ENCODE measurements around the gene PPIL3. TPM values are rescaled to one million over a fixed set of nuclear protein-coding genes. Genes with fewer than 3 reads are reported as not detected.

The PPIL3 gene
- total and polyA plus RNA-seq, 3 donors from 2014 or later = 37.0 to 50.2 (median 44.7) TPM

DNA sequence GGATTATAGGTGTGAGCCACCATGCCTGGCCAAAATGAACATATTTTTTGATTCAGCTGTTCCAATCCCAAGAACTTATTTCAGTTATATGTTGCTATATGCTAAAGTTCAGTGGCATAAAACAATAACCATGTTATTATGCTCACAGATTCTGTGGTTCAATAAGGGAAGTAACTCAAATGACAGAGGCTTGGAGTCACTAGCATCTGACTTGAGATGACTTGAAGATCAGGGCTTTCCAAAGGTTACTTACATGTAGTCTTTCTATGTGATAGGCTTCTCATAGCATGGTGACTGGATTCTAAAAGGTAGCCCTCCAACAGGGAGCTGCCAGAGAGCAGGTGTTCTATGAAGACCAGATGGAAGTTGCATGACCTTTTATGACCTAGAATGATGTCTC is 41.6 kb downstream of the PPIL3 start:
- no peaks in the 10 kb centered on the region for H3K9me3 ChIP-seq
- H3K27me3 ChIP-seq = no peaks in the 10 kb centered on the region
- H3K27ac ChIP-seq = no peak overlapping the region
- intact Hi-C loops (cut with DNase I; ENCODE audit: low total_unique reads) = no loop called here
- no peak for DNase-seq
- H3K4me1 ChIP-seq = no peaks in the 10 kb centered on the region
- H3K36me3 ChIP-seq (ENCODE audit: low read depth, missing control alignments) = no peaks in the 10 kb centered on the region
- TF ChIP-seq, protein P1, sequence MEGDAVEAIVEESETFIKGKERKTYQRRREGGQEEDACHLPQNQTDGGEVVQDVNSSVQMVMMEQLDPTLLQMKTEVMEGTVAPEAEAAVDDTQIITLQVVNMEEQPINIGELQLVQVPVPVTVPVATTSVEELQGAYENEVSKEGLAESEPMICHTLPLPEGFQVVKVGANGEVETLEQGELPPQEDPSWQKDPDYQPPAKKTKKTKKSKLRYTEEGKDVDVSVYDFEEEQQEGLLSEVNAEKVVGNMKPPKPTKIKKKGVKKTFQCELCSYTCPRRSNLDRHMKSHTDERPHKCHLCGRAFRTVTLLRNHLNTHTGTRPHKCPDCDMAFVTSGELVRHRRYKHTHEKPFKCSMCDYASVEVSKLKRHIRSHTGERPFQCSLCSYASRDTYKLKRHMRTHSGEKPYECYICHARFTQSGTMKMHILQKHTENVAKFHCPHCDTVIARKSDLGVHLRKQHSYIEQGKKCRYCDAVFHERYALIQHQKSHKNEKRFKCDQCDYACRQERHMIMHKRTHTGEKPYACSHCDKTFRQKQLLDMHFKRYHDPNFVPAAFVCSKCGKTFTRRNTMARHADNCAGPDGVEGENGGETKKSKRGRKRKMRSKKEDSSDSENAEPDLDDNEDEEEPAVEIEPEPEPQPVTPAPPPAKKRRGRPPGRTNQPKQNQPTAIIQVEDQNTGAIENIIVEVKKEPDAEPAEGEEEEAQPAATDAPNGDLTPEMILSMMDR (IDR thresholded peaks at IDR 0.05) = no peak
- no peak for TF ChIP-seq POLR2A (IDR thresholded peaks at IDR 0.05)
- no peak overlapping the region for H3K4me3 ChIP-seq

DNA sequence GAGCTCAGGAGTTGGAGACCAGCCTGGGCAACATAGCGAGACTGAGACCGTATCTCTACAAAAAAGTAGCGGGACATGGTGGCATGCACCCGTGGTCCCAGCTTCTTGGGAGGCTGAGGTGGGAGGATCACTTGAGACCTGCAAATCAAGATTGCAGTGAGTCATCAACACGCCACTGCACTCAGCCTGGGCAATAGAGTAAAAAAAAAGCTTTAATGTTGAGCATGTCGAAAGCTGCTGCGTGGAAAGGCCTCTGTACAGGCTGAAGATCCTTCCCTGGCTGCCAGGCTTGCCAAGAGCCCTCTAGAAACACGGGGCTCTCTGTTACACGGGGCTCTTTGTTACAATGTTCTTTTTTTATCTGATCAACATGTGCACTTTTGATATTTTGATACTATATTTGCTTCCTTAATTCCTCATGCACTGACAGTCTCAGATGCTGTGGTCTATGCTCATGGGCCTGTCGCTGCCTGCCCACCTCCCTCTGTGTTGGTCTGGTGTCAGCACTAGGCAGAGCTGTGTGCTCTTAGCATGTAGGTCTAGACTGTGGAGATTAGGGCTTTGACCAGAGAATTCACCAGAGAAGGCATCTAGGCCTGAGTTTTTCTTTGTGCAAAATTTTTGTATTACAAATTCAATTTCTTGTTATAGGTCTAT is 43.1 kb downstream of the PPIL3 start:
- no peaks in the 10 kb centered on the region for H3K27me3 ChIP-seq
- no peak for TF ChIP-seq POLR2A (IDR thresholded peaks at IDR 0.05)
- TF ChIP-seq, protein P1 (IDR thresholded peaks at IDR 0.05) = no peak
- H3K9me3 ChIP-seq = no peaks in the 10 kb centered on the region
- no peaks in the 10 kb centered on the region for H3K36me3 ChIP-seq (ENCODE audit: low read depth, missing control alignments)
- 67 to 68% methylated on average over 10 of the region's 10 CpGs for WGBS, 2 donors
- no peaks in the 10 kb centered on the region for H3K4me1 ChIP-seq
- intact Hi-C loops (cut with DNase I; ENCODE audit: low total_unique reads) = no loop called here
- H3K27ac ChIP-seq = no peak overlapping the region
- H3K4me3 ChIP-seq = no peak overlapping the region
- peak; percentile 79 for DNase-seq

DNA sequence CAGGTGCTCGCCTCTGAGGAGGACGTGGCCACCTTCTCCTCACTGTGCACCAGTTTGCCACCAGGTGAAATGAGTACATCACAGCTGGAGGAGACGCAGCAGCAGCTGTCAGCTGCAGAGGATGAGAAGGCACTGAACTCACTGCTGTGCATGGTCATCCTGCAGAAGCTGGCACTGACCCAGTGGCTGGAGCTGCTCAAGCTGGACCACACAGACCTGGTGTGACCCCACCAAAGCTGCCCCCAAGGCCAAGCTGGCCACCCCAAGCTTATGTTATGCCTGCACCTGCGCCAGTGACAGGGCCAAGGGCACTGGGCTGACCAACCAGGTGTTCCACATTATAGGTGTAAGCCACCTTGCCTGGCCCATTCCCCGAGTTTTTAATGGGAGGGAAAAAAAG is 43.7 kb downstream of the PPIL3 start:
- H3K9me3 ChIP-seq = no peaks in the 10 kb centered on the region
- H3K4me1 ChIP-seq = no peaks in the 10 kb centered on the region
- TF ChIP-seq POLR2A (IDR thresholded peaks at IDR 0.05) = no peak
- TF ChIP-seq, protein P1 (IDR thresholded peaks at IDR 0.05) = no peak
- no peaks in the 10 kb centered on the region for H3K27me3 ChIP-seq
- 90 to 95% methylated on average over 4 to 5 of the region's 5 CpGs for WGBS, 2 donors
- no peak for DNase-seq
- no peak overlapping the region for H3K4me3 ChIP-seq
- intact Hi-C loops (cut with DNase I; ENCODE audit: low total_unique reads) = no loop called here
- H3K27ac ChIP-seq = no peak overlapping the region
- no peaks in the 10 kb centered on the region for H3K36me3 ChIP-seq (ENCODE audit: low read depth, missing control alignments)

DNA sequence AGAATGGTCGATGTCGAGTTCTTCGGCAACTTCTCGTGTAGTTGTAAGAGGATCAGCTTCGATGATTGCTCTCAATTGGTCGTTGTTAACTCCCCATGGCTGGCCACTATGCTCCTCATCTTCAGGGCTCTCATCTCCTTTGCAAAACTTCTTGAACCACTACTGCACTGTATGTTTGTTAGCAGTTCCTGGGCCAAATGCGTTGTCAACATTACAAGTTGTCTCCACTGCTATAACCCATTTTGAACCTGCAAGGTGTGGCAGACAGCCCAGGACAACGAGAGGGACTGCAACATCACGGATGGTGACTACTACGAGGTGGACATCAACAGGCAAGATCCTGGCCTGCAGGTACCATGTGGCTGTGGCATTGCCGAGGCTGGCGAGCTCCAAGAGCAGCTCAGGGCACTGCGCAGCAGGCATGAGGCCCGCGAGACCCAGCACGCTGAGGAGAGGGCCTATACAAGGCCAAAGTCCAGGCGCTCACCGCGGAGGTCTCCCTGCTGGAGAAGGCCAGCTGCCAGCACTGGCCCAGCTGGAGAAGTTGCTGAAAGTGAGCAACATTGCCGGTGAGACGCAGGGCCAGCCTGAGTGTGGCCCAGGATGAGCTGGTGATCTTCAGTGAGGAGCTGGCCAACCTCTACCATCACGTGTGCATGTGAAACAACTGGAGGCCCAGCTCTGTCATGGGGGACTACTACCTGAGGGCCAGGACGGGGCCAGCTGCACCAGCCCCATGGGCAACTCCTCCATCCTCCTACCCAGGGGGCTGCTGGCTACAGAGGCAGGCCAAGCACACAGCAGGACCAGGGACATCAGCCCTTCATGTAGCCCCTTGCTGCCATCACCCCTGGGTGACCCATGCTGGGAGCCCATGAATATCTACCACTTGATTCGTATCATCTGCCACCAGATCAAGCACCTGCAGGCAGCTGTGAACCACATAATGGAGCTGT is 44.6 kb downstream of the PPIL3 start:
- intact Hi-C loops (cut with DNase I; ENCODE audit: low total_unique reads) = no loop called here
- no peak for DNase-seq
- H3K36me3 ChIP-seq (ENCODE audit: low read depth, missing control alignments) = no peaks in the 10 kb centered on the region
- WGBS, 2 donors = 93 to 96% methylated on average over 14 to 24 of the region's 24 CpGs
- TF ChIP-seq, protein P1 (IDR thresholded peaks at IDR 0.05) = no peak
- no peak for TF ChIP-seq POLR2A (IDR thresholded peaks at IDR 0.05)
- H3K4me3 ChIP-seq = no peak overlapping the region
- no peaks in the 10 kb centered on the region for H3K27me3 ChIP-seq
- no peak overlapping the region for H3K27ac ChIP-seq
- no peaks in the 10 kb centered on the region for H3K9me3 ChIP-seq
- H3K4me1 ChIP-seq = no peaks in the 10 kb centered on the region
